ENCODE measurements around the gene MAPRE2.

Gene MAPRE2

DNA sequence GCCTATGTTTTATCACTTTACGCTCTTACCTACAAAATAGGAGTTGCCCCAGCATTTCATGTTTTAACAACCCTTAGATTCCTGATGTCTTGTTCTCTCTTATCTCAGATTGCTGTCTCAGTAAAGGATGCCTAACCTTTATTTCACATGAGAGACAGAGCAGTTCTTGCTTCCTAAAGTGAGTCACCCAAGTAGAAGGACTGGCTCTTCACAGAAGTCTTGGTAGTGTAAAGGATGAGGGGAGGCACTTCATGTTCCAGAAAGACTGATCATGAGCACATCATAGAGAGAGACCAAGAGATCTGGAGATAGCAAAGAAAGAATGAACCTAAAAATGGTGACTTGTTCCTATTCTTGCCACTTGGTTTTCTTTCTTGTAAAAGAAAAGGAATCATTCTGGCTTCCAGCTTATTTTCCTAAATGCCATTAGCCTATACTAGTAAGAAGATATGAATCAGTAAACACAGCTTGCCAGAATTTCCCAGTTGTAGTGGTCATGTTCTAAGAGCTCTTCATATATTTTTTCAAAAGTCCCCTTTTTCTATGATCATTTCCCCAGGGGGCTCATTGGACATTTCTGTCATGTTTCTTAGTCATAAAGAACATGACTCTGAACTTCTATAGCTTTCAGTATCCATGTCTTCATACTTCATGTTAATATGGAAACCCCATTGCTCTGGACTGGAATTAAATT lies 54.9 kb downstream of the MAPRE2 start:
- no peak for DNase-seq (ENCODE audit: low read depth)
- TF ChIP-seq, protein P1, sequence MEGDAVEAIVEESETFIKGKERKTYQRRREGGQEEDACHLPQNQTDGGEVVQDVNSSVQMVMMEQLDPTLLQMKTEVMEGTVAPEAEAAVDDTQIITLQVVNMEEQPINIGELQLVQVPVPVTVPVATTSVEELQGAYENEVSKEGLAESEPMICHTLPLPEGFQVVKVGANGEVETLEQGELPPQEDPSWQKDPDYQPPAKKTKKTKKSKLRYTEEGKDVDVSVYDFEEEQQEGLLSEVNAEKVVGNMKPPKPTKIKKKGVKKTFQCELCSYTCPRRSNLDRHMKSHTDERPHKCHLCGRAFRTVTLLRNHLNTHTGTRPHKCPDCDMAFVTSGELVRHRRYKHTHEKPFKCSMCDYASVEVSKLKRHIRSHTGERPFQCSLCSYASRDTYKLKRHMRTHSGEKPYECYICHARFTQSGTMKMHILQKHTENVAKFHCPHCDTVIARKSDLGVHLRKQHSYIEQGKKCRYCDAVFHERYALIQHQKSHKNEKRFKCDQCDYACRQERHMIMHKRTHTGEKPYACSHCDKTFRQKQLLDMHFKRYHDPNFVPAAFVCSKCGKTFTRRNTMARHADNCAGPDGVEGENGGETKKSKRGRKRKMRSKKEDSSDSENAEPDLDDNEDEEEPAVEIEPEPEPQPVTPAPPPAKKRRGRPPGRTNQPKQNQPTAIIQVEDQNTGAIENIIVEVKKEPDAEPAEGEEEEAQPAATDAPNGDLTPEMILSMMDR (IDR thresholded peaks at IDR 0.05; ENCODE audit: low read length, missing control alignments): no peak
- H3K4me3 ChIP-seq (replicated peaks; ENCODE audit: low read depth, low read length): no peak overlapping the region

- no peak overlapping the region for H3K4me3 ChIP-seq (replicated peaks; ENCODE audit: low read depth, low read length)
- DNase-seq (ENCODE audit: low read depth): no peak
- TF ChIP-seq, protein P1 (IDR thresholded peaks at IDR 0.05; ENCODE audit: low read length, missing control alignments): no peak
These were observed 55.4 kb downstream of the MAPRE2 start for GRCh38 chr18:35096677-35097011.

- H3K4me3 ChIP-seq (replicated peaks; ENCODE audit: low read depth, low read length): no peak overlapping the region
- DNase-seq (ENCODE audit: low read depth): no peak
- TF ChIP-seq, protein P1 (IDR thresholded peaks at IDR 0.05; ENCODE audit: low read length, missing control alignments): no peak
These were observed 56.0 kb downstream of the MAPRE2 start for GRCh38 chr18:35097195-35097594.

DNA sequence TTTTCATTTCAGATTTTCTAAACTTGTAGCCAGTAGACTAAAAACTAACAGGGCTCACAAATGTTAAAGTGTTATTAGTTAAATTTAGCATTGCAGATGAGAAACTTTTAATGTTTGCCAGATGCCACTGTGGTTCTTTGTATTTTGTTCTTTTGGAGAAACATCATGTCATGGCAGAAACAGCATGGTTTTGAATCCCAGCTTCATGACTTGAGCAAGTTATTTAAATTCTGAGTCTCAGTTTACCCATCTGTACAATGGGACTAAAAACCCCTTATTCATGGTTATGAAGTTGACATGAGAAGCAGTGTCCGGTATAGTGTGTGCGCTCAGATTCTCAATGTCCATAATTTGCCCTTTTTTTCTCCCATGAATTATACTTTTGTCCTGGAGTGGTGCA lies 56.5 kb downstream of the MAPRE2 start:
- H3K4me3 ChIP-seq (replicated peaks; ENCODE audit: low read depth, low read length): no peak overlapping the region
- TF ChIP-seq, protein P1 (IDR thresholded peaks at IDR 0.05; ENCODE audit: low read length, missing control alignments): no peak
- DNase-seq (ENCODE audit: low read depth): no peak

GRCh38 chr18:35099911-35100310 lies 58.7 kb downstream of the MAPRE2 start:
- no peak overlapping the region for H3K4me3 ChIP-seq (replicated peaks; ENCODE audit: low read depth, low read length)
- TF ChIP-seq, protein P1 (IDR thresholded peaks at IDR 0.05; ENCODE audit: low read length, missing control alignments): no peak
- DNase-seq (ENCODE audit: low read depth): peak; percentile 31

DNA sequence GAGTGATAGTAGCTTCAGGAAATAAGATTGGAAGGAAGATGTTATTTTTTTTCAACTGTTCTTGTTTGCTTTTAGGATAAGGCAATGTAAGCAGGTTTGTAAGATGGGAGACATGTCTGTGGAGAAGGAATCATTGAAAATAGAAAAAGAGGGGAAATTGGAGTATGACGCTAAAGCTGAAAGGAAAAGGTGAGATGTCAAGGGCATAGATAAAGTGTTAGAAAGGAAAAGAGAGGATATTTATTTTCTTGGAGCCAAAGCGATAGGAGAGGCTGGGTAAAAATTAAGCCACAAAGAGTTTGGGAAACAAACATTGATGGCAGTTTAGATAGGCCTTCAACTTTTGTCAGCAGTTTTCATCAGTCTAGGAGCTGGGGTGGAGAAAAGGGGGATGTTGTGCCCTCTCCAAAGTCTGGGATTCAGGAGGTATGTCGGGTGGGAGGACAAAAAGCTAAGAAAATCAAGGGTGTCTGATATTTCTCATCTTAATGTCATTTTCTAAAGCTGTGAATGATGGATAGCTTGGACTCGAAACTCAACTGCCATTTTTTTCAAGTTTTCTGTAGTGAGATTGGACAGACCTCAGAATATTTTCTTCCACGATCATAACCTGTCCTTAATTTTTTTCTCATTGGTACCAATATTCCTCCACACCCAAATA lies 63.3 kb downstream of the MAPRE2 start:
- no peak for DNase-seq (ENCODE audit: low read depth)
- H3K4me3 ChIP-seq (replicated peaks; ENCODE audit: low read depth, low read length): no peak overlapping the region
- TF ChIP-seq, protein P1 (IDR thresholded peaks at IDR 0.05; ENCODE audit: low read length, missing control alignments): no peak
